Stimulated activated CD4-positive, alpha-beta T cell treated with anti-CD3 and anti-CD28 coated beads, Interleukin-2, amount 100 ng/mL, for 24 hours (primary cell): ENCODE data around the gene ZNF223.

Experiments used
- DNase-seq, 2 donors: peaks; one replicate each; pipeline ENCODE4 v3.0.0-alpha.2; 2020

The ZNF223 gene

GRCh38 chr19:44072543-44073401, 20.9 kb downstream of the ZNF223 start:
- no peak for DNase-seq

- DNase-seq = no peak
These were observed 24.5 kb downstream of the ZNF223 start for GRCh38 chr19:44076325-44076724.

GRCh38 chr19:44092108-44092507, 40.3 kb downstream of the ZNF223 start:
- no peak for DNase-seq

GRCh38 chr19:44093931-44094765, 42.3 kb downstream of the ZNF223 start, which contains the start of gene ZNF224:
Gene ZNF224, plus strand, starts transcription at chr19:44094361. Its CDS starts 3,513 bp downstream, at chr19:44097874.
- DNase-seq = peak; percentile 82 to 85

DNA sequence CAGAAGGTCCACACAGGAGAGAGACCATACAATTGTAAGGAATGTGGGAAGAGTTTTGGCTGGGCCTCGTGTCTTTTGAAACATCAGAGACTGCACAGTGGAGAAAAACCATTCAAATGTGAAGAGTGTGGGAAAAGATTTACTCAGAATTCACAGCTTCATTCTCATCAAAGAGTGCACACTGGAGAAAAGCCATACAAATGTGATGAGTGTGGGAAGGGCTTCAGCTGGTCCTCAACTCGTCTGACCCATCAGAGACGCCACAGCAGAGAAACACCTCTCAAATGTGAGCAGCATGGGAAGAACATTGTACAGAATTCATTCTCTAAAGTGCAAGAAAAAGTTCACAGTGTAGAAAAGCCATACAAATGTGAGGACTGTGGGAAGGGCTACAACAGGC, 55.9 kb downstream of the ZNF223 start:
- no peak for DNase-seq

DNA sequence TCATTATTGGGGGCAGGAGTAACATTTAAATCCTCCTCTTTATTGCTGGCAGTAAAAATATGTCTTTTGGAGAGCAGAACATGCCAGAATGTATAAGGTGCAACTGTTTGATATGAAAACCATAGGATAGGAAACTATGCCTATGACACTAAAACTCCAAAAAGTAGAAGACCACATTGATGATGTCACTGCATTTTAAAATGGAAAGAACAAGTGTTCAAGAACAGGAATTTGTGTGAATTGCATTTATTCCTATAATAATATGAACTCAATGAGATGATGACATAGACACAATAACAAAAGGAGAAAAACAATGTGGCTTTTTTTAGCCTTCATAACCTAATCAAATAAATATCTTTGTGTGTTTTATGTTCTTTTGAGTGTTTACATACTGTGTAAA, 57.6 kb downstream of the ZNF223 start:
- no peak for DNase-seq

DNA sequence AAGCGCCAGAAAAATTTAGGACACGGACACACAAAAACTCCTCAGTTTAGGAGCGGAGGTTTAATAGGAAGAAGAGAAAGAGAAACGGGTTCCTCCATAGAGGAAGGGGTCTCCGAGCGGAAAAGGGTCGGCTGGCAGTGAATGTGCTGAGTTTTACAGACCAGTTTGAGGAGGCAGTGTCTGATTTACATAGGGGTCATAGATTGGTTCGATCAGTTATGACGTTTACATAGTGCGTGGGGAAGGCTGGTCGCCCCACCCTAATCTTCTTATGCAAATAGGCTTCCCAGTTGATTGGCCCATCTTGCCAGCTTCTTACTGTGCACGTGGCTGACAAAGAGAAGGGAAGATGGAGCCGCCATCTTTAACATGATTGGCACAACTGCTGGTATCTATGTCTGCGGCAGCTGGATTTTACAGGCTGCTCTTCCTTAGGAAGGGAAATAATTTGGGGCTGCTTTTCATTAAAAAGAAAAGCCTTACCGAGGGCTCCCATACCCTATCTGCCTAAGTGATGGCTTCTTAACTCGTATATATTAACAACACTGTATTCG, 60.2 kb downstream of the ZNF223 start:
- DNase-seq = peak in 1 of 2 donors; percentile 1

GRCh38 chr19:44112802-44113137, 60.9 kb downstream of the ZNF223 start:
- DNase-seq = no peak

DNA sequence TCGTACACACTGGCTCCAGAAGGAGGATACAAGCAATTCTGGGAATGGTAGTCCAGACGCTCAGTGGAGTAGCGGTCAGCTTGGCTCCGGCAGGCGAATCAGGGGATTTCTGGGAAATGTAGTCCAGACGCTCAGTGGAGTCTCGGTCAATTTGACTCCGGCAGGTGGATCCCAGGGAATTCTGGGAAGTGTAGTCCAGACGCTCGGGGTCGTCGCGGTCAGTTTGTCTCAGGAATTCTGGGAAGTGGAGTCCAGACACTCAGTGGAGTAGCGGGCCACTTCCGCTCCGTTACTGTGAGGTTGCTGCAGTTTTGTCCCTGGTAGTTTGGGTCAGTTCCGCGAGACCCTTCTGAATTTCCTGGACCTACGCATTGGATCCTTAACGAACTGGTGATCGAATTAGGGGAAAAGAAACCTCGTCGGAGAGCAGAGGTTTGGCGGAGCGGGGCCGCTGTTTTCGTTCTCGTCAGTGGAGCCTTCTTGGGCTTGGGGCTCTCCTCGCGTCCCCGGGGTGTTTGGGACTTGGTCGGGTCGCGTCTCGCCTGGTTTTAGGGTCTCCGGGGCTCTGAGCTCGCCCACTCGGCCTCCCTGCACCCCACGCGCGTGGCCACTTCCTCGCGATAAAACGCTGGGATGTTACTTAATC, 61.4 kb downstream of the ZNF223 start, which contains the start of gene ZNF225:
ZNF225 (plus strand) TSS at position 262 of the 646 bp plus-strand sequence. CDS start 2,429 bp downstream, outside the sequence.
- peak; percentile 82 to 83 for DNase-seq

DNA sequence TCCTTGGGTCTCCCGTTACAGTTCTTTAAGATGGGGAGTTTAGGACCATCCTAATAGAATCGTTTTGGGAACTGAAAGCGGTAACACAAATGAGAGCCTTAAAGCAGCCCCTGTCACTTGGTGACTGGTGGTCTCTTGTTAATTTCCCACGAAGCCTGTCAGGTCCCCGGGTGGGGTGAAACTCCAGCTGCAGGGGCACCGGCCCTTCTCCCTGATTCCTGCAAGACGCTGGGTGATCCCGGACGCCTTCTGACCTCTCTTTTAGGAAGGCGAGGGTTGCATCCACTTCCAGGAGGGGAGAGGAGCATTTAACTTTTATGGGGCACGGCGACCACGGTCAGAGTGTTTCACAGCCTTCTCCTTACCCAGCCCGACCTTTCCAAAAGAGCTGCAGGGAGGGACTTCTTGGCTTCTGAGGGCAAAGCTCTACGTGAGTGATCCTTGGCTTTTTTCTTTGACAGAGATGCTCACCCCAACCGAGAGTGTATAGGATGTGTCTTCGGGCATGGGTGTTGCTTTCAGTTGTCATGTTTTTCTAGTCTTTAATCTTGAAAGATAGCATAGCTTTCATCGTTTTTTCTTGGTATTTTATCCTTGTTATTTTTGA, 62.1 kb downstream of the ZNF223 start:
- peak; percentile 1 to 22 for DNase-seq
